Stomach smooth muscle (tissue), 2 donors: Measurements from ENCODE around the gene NUDT22.

Experiments
- H3K27ac ChIP-seq: one replicate; pipeline ENCODE4 v1.7.0; 2013; ENCODE audit warnings: mild to moderate bottlenecking, low read length, inconsistent platforms
- H3K27me3 ChIP-seq, 2 donors: one replicate each; pipeline ENCODE4 v1.7.0; 2013; ENCODE audit warnings: low read length in 2 of 2; ENCODE audit not compliant: insufficient read depth in 2 of 2, control insufficient read depth in 1 of 2
- H3K36me3 ChIP-seq, 2 donors: one replicate each; pipeline ENCODE4 v1.7.0; 2013; ENCODE audit warnings: low read length in 2 of 2; ENCODE audit not compliant: control insufficient read depth in 2 of 2, insufficient read depth in 2 of 2
- H3K4me1 ChIP-seq: one replicate; pipeline ENCODE4 v1.7.0; 2013; ENCODE audit warnings: low read length; ENCODE audit not compliant: control insufficient read depth, insufficient read depth
- H3K4me3 ChIP-seq, 2 donors: one replicate each; pipeline ENCODE4 v1.7.0; 2013; ENCODE audit warnings: low read length in 2 of 2
- H3K9ac ChIP-seq, 2 donors: one replicate each; pipeline ENCODE4 v1.7.0; 2013; ENCODE audit warnings: low read length in 2 of 2, mild to moderate bottlenecking in 1 of 2
- H3K9me3 ChIP-seq, 2 donors: one replicate each; pipeline ENCODE4 v1.7.0; 2013; ENCODE audit warnings: low read length in 2 of 2; ENCODE audit not compliant: control insufficient read depth in 2 of 2
- donor health status: healthy.
- donor health status: Pancreatic carcinoma.

NUDT22 gene

GRCh38 chr11:64225608-64226506, at the start of gene NUDT22, which contains the start of gene TRPT1:
Gene NUDT22, plus strand, starts transcription at chr11:64226274. Its CDS starts 379 bp downstream, at chr11:64226653.
Gene TRPT1, minus strand, starts transcription at chr11:64226186. Its CDS starts 326 bp downstream, at chr11:64225860.
- H3K9me3 ChIP-seq, result no peaks in the 10 kb centered on the region
- H3K27me3 ChIP-seq, result no peaks in the 10 kb centered on the region
- H3K9ac ChIP-seq, result peak within 1 kb of the TSS; percentile 91 to 98
- peaks cover 41% of the 10 kb centered on the region for H3K4me1 ChIP-seq
- H3K36me3 ChIP-seq, result peaks cover 0 to 9% of the 10 kb centered on the region in 2 donors
- peak within 1 kb of the TSS; percentile 73 for H3K27ac ChIP-seq
- H3K4me3 ChIP-seq, result peak within 1 kb of the TSS; percentile 93

GRCh38 chr11:64176751-64177150, 49.3 kb upstream of the NUDT22 start:
- H3K9me3 ChIP-seq, result no peaks in the 10 kb centered on the region
- H3K4me1 ChIP-seq, result peaks cover 15% of the 10 kb centered on the region
- no peak overlapping the region for H3K4me3 ChIP-seq
- no peak overlapping the region for H3K27ac ChIP-seq
- no peak overlapping the region for H3K9ac ChIP-seq
- peaks cover 0 to 2% of the 10 kb centered on the region in 2 donors for H3K36me3 ChIP-seq
- H3K27me3 ChIP-seq, result no peaks in the 10 kb centered on the region

- Histone ChIP-seq H3K4me1 (peaks cover 19% of the 10 kb centered on the region), H3K36me3 (peaks cover 0 to 2% of the 10 kb centered on the region in 2 donors), H3K9me3 (no peaks in the 10 kb centered on the region), H3K27ac (no peak overlapping the region), H3K9ac (no peak overlapping the region), H3K4me3 (no peak overlapping the region), H3K27me3 (no peaks in the 10 kb centered on the region)
Observed at GRCh38 chr11:64178203-64178602, 47.9 kb upstream of the NUDT22 start.

GRCh38 chr11:64178951-64179639, 47.0 kb upstream of the NUDT22 start:
- Histone ChIP-seq H3K36me3 (no peaks in the 10 kb centered on the region), H3K4me1 (peaks cover 27% of the 10 kb centered on the region), H3K27ac (no peak overlapping the region), H3K4me3 (no peak overlapping the region), H3K27me3 (no peaks in the 10 kb centered on the region), H3K9ac (no peak overlapping the region), H3K9me3 (no peaks in the 10 kb centered on the region)

- H3K9ac ChIP-seq, result peak overlapping the region; percentile 46 to 64
- peak overlapping the region; percentile 78 for H3K27ac ChIP-seq
- H3K36me3 ChIP-seq, result no peaks in the 10 kb centered on the region
- H3K4me1 ChIP-seq, result peaks cover 41% of the 10 kb centered on the region
- no peaks in the 10 kb centered on the region for H3K27me3 ChIP-seq
- no peaks in the 10 kb centered on the region for H3K9me3 ChIP-seq
- peak overlapping the region; percentile 1 to 69 for H3K4me3 ChIP-seq
Observed at GRCh38 chr11:64180891-64181290, 45.2 kb upstream of the NUDT22 start.

- peak overlapping the region; percentile 78 for H3K27ac ChIP-seq
- peak overlapping the region; percentile 53 to 69 for H3K4me3 ChIP-seq
- no peaks in the 10 kb centered on the region for H3K27me3 ChIP-seq
- no peaks in the 10 kb centered on the region for H3K9me3 ChIP-seq
- no peaks in the 10 kb centered on the region for H3K36me3 ChIP-seq
- H3K9ac ChIP-seq, result peak overlapping the region; percentile 46 to 64
- peaks cover 41% of the 10 kb centered on the region for H3K4me1 ChIP-seq
Observed at GRCh38 chr11:64181506-64182411, 44.3 kb upstream of the NUDT22 start.

- Histone ChIP-seq H3K9ac (peak overlapping the region in 1 of 2 donors; percentile 21), H3K4me3 (no peak overlapping the region), H3K27me3 (no peaks in the 10 kb centered on the region), H3K36me3 (no peaks in the 10 kb centered on the region), H3K4me1 (peaks cover 41% of the 10 kb centered on the region), H3K9me3 (no peaks in the 10 kb centered on the region), H3K27ac (peak overlapping the region; percentile 91)
Observed at GRCh38 chr11:64183890-64184289, 42.2 kb upstream of the NUDT22 start.

- Histone ChIP-seq H3K27ac (peak overlapping the region; percentile 91), H3K9ac (peak overlapping the region; percentile 85 to 87), H3K9me3 (no peaks in the 10 kb centered on the region), H3K4me3 (peak overlapping the region; percentile 81 to 86), H3K4me1 (peaks cover 40% of the 10 kb centered on the region), H3K27me3 (no peaks in the 10 kb centered on the region), H3K36me3 (no peaks in the 10 kb centered on the region)
Observed at GRCh38 chr11:64185175-64185692, 40.8 kb upstream of the NUDT22 start.

GRCh38 chr11:64185693-64186491, 40.2 kb upstream of the NUDT22 start, which contains the start of gene STIP1:
Gene STIP1, plus strand, starts transcription at chr11:64186171. Its CDS starts 91 bp downstream, at chr11:64186262.
- H3K4me1 ChIP-seq, result peaks cover 34% of the 10 kb centered on the region
- peak within 1 kb of the TSS; percentile 91 for H3K27ac ChIP-seq
- no peaks in the 10 kb centered on the region for H3K9me3 ChIP-seq
- H3K4me3 ChIP-seq, result peak within 1 kb of the TSS; percentile 81 to 86
- H3K27me3 ChIP-seq, result no peaks in the 10 kb centered on the region
- no peaks in the 10 kb centered on the region for H3K36me3 ChIP-seq
- H3K9ac ChIP-seq, result peak within 1 kb of the TSS; percentile 85 to 87
